Fibroblast of mammary gland (primary cell): Measurements from ENCODE around the gene SLC25A51.

Source experiments
- DNase-seq: peaks from one replicate; pipeline ENCODE4 v3.0.0-alpha.2; 2010; ENCODE audit warnings: low read depth
- H3K4me3 ChIP-seq: 2 replicates; pipeline ENCODE4 v1.5.1; 2011; ENCODE audit warnings: low read depth, mild to moderate bottlenecking, low read length, moderate library complexity; ENCODE audit not compliant: control insufficient read depth
- TF ChIP-seq, protein P1 (sequence below): conservative IDR thresholded peaks from 2 replicates; pipeline ENCODE4 v1.5.1; 2011; ENCODE audit warnings: low read depth, low read length, inconsistent platforms; ENCODE audit not compliant: control insufficient read depth, insufficient read depth

Gene SLC25A51

GRCh38 chr9:37916471-37917312 lies 12.8 kb upstream of the SLC25A51 start:
- TF ChIP-seq, protein P1, sequence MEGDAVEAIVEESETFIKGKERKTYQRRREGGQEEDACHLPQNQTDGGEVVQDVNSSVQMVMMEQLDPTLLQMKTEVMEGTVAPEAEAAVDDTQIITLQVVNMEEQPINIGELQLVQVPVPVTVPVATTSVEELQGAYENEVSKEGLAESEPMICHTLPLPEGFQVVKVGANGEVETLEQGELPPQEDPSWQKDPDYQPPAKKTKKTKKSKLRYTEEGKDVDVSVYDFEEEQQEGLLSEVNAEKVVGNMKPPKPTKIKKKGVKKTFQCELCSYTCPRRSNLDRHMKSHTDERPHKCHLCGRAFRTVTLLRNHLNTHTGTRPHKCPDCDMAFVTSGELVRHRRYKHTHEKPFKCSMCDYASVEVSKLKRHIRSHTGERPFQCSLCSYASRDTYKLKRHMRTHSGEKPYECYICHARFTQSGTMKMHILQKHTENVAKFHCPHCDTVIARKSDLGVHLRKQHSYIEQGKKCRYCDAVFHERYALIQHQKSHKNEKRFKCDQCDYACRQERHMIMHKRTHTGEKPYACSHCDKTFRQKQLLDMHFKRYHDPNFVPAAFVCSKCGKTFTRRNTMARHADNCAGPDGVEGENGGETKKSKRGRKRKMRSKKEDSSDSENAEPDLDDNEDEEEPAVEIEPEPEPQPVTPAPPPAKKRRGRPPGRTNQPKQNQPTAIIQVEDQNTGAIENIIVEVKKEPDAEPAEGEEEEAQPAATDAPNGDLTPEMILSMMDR, result no peak
- DNase-seq, result no peak
- H3K4me3 ChIP-seq, result no peak overlapping the region

DNA sequence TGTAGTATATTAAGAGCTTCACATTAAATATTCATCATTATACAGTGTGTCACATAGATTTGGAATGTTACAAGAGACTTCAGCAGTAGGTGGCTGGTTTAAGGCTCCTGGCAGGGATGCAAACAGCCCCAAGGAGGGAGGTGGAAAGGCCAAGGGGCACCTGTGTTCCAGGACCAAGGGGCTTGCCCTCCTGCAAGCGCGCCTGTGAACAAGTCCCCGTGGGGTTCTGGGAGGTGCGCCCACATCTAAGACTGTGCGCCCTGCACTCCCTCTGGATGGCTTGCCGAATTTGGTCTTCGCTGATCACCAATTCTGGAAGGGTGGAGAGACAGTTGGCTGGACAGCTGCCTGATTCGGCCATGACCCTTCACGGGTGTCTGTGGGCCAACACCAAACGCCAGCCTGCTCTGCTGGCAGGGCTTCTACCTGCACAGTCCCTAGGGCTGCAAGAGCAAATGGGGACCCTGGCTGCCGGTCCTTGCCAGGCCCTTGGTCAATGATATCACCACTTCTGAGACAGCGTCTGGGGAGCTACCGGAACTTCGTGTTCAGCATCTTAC lies 12.1 kb upstream of the SLC25A51 start:
- TF ChIP-seq, protein P1, result no peak
- no peak overlapping the region for H3K4me3 ChIP-seq
- DNase-seq, result no peak

DNA sequence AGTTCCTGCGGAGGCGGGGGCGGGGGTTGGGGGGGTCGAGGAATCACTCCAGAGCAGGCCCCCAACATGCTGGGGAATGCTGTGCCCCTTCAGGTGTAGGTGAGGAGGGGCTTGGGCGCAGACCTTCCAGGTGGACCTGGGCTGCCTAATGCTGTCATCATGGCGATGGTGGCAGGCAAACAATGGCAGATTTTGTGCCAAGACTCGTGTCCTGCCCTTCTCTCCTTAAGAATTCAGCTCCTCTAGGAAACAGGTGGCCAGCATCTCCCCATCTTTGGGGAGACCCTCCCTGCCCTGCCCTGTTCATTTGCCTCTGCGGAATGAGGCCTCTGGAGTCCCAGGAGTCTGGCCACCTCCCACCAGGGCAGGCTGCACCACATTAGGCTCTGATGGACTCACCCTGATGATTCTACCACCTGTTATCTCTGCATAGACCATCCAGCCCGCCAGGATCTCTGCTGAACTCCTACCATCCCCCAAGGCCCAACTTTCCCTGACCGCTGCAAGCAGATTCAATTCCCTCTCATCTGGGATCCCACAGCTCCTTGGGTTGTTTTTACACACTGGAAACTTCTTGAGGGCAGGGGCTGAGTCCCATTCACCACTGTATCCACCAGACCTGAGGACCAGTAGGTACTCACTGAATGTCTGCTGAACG lies 10.9 kb upstream of the SLC25A51 start:
- no peak overlapping the region for H3K4me3 ChIP-seq
- TF ChIP-seq, protein P1, result no peak
- DNase-seq, result no peak

- no peak overlapping the region for H3K4me3 ChIP-seq
- DNase-seq, result no peak
- TF ChIP-seq, protein P1, result no peak
Observed at GRCh38 chr9:37914154-37914551, 10.2 kb upstream of the SLC25A51 start.

DNA sequence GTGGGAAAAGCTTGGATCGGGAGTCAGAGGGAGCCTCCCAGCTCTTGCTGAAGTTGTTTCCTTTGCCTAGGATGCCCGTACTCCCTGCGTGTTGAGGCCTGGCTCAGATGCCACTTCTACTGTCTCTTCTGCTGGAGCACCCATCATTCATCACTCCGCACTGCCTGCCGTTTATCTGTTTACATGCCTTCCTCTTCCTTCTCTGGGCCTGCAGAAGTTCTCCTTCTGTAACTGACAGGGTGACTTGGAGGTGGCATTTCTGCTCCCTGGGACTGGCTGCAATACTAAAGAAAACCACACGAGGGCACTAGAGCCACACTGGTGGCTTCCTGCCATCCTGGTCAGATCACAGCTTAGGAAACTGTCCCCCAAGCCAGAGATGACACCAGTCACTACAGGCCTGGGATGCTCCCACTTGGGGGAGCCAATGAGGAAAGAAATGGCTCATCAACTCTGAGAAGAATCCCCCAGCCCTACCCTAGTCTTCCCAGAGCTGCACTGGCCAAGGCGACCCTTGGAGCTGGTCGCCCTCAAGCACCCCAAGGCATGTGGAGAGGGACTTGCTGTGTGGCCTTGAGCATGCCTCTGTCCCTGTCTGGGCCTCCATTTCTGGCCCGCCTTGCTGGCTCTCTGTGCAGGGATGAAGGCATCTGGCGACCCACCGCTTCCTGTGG lies 9.7 kb upstream of the SLC25A51 start:
- H3K4me3 ChIP-seq, result no peak overlapping the region
- peak; percentile 72 for DNase-seq
- TF ChIP-seq, protein P1, result peak; percentile 99

GRCh38 chr9:37911271-37911681 lies 7.3 kb upstream of the SLC25A51 start:
- H3K4me3 ChIP-seq, result no peak overlapping the region
- TF ChIP-seq, protein P1, result no peak
- peak; percentile 19 for DNase-seq
